Superior temporal gyrus (tissue), 1 donor: ENCODE measurements around the gene LRRC75B.
"Not testable (repeated sequence)": the region's sequence is repeated elsewhere in the genome, so short reads cannot be mapped to it uniquely, and the experiment has no call there.

ENCODE experiments used
- DNase-seq: peaks from one replicate; pipeline ENCODE4 v3.0.0-alpha.2; 2016; ENCODE audit errors: extremely low spot score

The LRRC75B gene

GRCh38 chr22:24554313-24555164, 38.3 kb downstream of the LRRC75B start, which contains the start of gene GUCD1:
Gene GUCD1 (minus strand): TSS chr22:24555138. CDS start chr22:24554991, 147 bp downstream.
- no peak for DNase-seq

- DNase-seq, result peak; percentile 17
These were observed 39.1 kb downstream of the LRRC75B start for GRCh38 chr22:24553597-24554312.

GRCh38 chr22:24552503-24553286, 40.2 kb downstream of the LRRC75B start:
- not testable (repeated sequence) for DNase-seq

GRCh38 chr22:24550902-24551435, 41.9 kb downstream of the LRRC75B start:
- no peak for DNase-seq

GRCh38 chr22:24550028-24550901, 42.6 kb downstream of the LRRC75B start:
- no peak for DNase-seq

- no peak for DNase-seq
These were observed 44.1 kb downstream of the LRRC75B start for GRCh38 chr22:24548812-24549211.

- no peak for DNase-seq
These were observed 49.1 kb downstream of the LRRC75B start for GRCh38 chr22:24543679-24544243.

- no peak for DNase-seq
These were observed 49.7 kb downstream of the LRRC75B start for GRCh38 chr22:24543185-24543601.

GRCh38 chr22:24542641-24543040, 50.2 kb downstream of the LRRC75B start:
- peak; percentile 35 for DNase-seq

- no peak for DNase-seq
These were observed 51.0 kb downstream of the LRRC75B start for GRCh38 chr22:24541681-24542515.

- DNase-seq, result no peak
These were observed 52.4 kb downstream of the LRRC75B start for GRCh38 chr22:24540470-24540869.

GRCh38 chr22:24536089-24536488, 56.8 kb downstream of the LRRC75B start:
- no peak for DNase-seq
